Vagina (tissue), 2 donors: Measurements from ENCODE around the gene ELMO1.

Source experiments
- POLR2A ChIP-seq, 2 donors: fragments of 450-650 bp; IDR thresholded peaks; one replicate each; pipeline ENCODE4 v1.6.1; 2017; ENCODE audit warnings: antibody characterized with exemption in 2 of 2, mild to moderate bottlenecking in 2 of 2, moderate library complexity in 2 of 2
- TF ChIP-seq, protein P1 (sequence below), 3 experiments: fragments of 450-650 bp in 2 of 3; fragments of 200-600 bp in 1 of 3; sonication (generic) in 1 of 3; IDR thresholded peaks; one replicate each; pipeline ENCODE4 v1.5.1; 2017 to 2019; ENCODE audit warnings: antibody characterized with exemption in 3 of 3, mild to moderate bottlenecking in 2 of 3, moderate library complexity in 2 of 3

DNA sequence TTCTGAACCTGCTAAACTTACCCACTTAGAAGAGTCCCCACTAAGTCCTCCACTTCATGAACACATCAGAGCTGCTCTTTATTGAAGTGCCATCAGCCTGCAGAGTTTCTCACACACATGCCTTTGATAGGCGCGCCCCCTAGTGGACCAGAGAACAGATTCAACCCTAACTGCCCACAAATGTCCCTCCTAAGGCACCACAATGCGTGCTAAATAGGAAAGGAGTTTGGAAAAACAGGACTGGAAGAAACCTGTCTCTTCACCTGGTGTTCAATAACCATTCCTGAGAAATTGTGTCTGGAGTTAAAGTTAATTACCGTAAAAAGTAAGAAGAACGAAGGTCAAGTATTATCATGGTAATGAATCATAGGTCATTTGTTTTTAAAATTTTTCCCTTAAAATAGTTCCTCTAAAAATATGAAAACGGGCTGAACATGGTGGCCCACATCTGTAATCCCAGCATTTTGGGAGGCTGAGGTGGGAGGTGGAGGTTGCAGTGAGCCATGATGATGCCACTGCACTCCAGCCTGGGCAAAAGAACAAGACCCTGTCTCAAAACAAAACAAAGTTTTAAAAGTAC, 249.7 kb downstream of the ELMO1 start:
- TF ChIP-seq, protein P1, sequence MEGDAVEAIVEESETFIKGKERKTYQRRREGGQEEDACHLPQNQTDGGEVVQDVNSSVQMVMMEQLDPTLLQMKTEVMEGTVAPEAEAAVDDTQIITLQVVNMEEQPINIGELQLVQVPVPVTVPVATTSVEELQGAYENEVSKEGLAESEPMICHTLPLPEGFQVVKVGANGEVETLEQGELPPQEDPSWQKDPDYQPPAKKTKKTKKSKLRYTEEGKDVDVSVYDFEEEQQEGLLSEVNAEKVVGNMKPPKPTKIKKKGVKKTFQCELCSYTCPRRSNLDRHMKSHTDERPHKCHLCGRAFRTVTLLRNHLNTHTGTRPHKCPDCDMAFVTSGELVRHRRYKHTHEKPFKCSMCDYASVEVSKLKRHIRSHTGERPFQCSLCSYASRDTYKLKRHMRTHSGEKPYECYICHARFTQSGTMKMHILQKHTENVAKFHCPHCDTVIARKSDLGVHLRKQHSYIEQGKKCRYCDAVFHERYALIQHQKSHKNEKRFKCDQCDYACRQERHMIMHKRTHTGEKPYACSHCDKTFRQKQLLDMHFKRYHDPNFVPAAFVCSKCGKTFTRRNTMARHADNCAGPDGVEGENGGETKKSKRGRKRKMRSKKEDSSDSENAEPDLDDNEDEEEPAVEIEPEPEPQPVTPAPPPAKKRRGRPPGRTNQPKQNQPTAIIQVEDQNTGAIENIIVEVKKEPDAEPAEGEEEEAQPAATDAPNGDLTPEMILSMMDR (IDR thresholded peaks at IDR 0.05) = peak; percentile 65 to 80 (median 78)
- no peak for TF ChIP-seq POLR2A (IDR thresholded peaks at IDR 0.05)
